Endothelial cell of umbilical vein (primary cell): ENCODE data around the gene TTLL12. TPM values are rescaled to one million over a fixed set of nuclear protein-coding genes. Genes with fewer than 3 reads are reported as not detected.

Source experiments
- BruUV-seq: library from RNA; stranded (reverse); fragments of 400-500 nt; replicated peaks from 2 replicates; lab custom pipeline; 2021; lab: Mats Ljungman, UMichigan
- CTCF ChIA-PET: fragments of 300-600, 350-600 bp; sonication (Branson Sonifier 250); formaldehyde crosslinking; loops from one replicate; lab custom pipeline; 2021; ENCODE audit warnings: antibody characterized with exemption, inconsistent platforms; lab: Charles Lee
- POLR2A ChIA-PET: fragments of 300-600, 350-600 bp; sonication (Branson Sonifier 250); formaldehyde crosslinking; loops from one replicate; lab custom pipeline; 2021; ENCODE audit warnings: antibody characterized with exemption, inconsistent platforms; lab: Charles Lee
- DNase-seq: peaks from one replicate; pipeline ENCODE4 v3.0.0-alpha.2; 2011; ENCODE audit warnings: low read depth, low spot score
- FAIRE-seq: peaks from 2 replicates; lab custom pipeline; 2011; peaks lifted over from hg19 to GRCh38; lab: Jason Lieb, UNC
- H2AFZ ChIP-seq: 2 replicates; pipeline ENCODE4 v1.6.0; 2012; ENCODE audit warnings: low read depth, low read length, control low read depth, inconsistent platforms
- H3K27ac ChIP-seq: 2 replicates; pipeline ENCODE4 v1.5.1; 2011; ENCODE audit warnings: low read depth, mild to moderate bottlenecking, control low read depth, low read length, moderate library complexity; ENCODE audit not compliant: insufficient read depth
- H3K27me3 ChIP-seq, 2 experiments: 2 replicates each; pipeline versions ENCODE4 v1.6.0 to v1.6.1; 2011; ENCODE audit warnings: low read length in 2 of 2, mixed read lengths in 1 of 2; ENCODE audit not compliant: control insufficient read depth in 2 of 2, insufficient read depth in 2 of 2
- H3K36me3 ChIP-seq, 2 experiments: 2 replicates in 1 of 2; 3 replicates in 1 of 2; pipeline ENCODE4 v1.5.1; 2011; ENCODE audit warnings: low read length in 2 of 2, mild to moderate bottlenecking in 1 of 2, moderate library complexity in 1 of 2; ENCODE audit not compliant: control insufficient read depth in 2 of 2, insufficient read depth in 2 of 2; ENCODE audit errors: extremely low read depth in 1 of 2
- H3K4me1 ChIP-seq: 3 replicates; pipeline ENCODE4 v1.5.1; 2011; ENCODE audit warnings: mild to moderate bottlenecking, low read length; ENCODE audit not compliant: control insufficient read depth, insufficient read depth; ENCODE audit errors: extremely low read depth
- H3K4me2 ChIP-seq: 2 replicates; pipeline ENCODE4 v1.6.1; 2011; ENCODE audit warnings: low read length, control low read depth, mixed read lengths; ENCODE audit not compliant: insufficient read depth
- H3K4me3 ChIP-seq, 3 experiments: fragments of 200-600 bp in 1 of 3; sonication (generic), shearing (Covaris generic) in 1 of 3; replicated peaks in 1 of 3; 2 replicates each; pipeline ENCODE4 v1.5.1; 2011 to 2016; ENCODE audit warnings: control low read depth in 3 of 3, low read length in 3 of 3, mild to moderate bottlenecking in 2 of 3, inconsistent platforms in 1 of 3, low read depth in 1 of 3, moderate library complexity in 1 of 3; ENCODE audit not compliant: insufficient read depth in 1 of 3
- H3K79me2 ChIP-seq: 2 replicates; pipeline ENCODE4 v1.6.0; 2012; ENCODE audit warnings: low read length, inconsistent platforms; ENCODE audit not compliant: control insufficient read depth, insufficient read depth
- H3K9ac ChIP-seq: replicated peaks from 2 replicates; pipeline ENCODE3; 2011; ENCODE audit warnings: low read length, control low read depth; ENCODE audit not compliant: insufficient read depth; ENCODE audit errors: extremely low read depth
- H3K9me1 ChIP-seq: replicated peaks from 3 replicates; pipeline ENCODE4 v1.6.0; 2011; ENCODE audit warnings: mild to moderate bottlenecking, low read length; ENCODE audit not compliant: control insufficient read depth, insufficient read depth; ENCODE audit errors: extremely low read depth
- H3K9me3 ChIP-seq: replicated peaks from 2 replicates; pipeline ENCODE4 v1.5.1; 2012; ENCODE audit warnings: low read length, inconsistent platforms; ENCODE audit not compliant: control insufficient read depth, insufficient read depth
- H4K20me1 ChIP-seq: replicated peaks from 2 replicates; pipeline ENCODE3; 2011; ENCODE audit warnings: mild to moderate bottlenecking, low read length; ENCODE audit not compliant: control insufficient read depth, insufficient read depth; ENCODE audit errors: extremely low read depth
- EZH2 ChIP-seq: IDR thresholded peaks from 2 replicates; pipeline ENCODE4 v1.6.1; 2012; ENCODE audit warnings: borderline replicate concordance, low read depth, mild to moderate bottlenecking, moderate library complexity, low read length, inconsistent platforms; ENCODE audit not compliant: severe bottlenecking
- FOS ChIP-seq: IDR thresholded peaks from 2 replicates; pipeline ENCODE4 v1.6.1; 2011; ENCODE audit warnings: mild to moderate bottlenecking, low read length, moderate library complexity, borderline replicate concordance; ENCODE audit not compliant: insufficient read depth
- GATA2 ChIP-seq: IDR thresholded peaks from 2 replicates; pipeline ENCODE4 v1.7.0; 2011; ENCODE audit warnings: low read depth, mild to moderate bottlenecking, moderate library complexity, mixed read lengths, low read length; ENCODE audit not compliant: insufficient read length, insufficient read depth
- JUN ChIP-seq: IDR thresholded peaks from 2 replicates; pipeline ENCODE4 v1.6.1; 2011; ENCODE audit warnings: borderline replicate concordance, low read depth; ENCODE audit not compliant: insufficient read length, insufficient read depth
- MYC ChIP-seq: IDR thresholded peaks from one replicate; pipeline ENCODE4 v1.6.1; 2011; ENCODE audit warnings: mild to moderate bottlenecking, low read depth, low read length
- POLR2A ChIP-seq: IDR thresholded peaks from 2 replicates; pipeline ENCODE4 v1.6.1; 2012; ENCODE audit warnings: low read depth, mild to moderate bottlenecking, control low read depth, low read length
- POLR2AphosphoS5 ChIP-seq: IDR thresholded peaks from 2 replicates; pipeline ENCODE4 v1.6.1; 2012; ENCODE audit warnings: low read depth, mild to moderate bottlenecking, control low read depth, low read length, moderate library complexity; ENCODE audit not compliant: insufficient read depth
- dilution Hi-C: fragments of 300-500 bp; cut with MboI; formaldehyde crosslinking; loops from one replicate; pipeline ENCODE4 v1.15.0; 2019; ENCODE audit warnings: low sequenced_read_pairs; ENCODE audit not compliant: extremely low pct_ligation_motif_present
- intact Hi-C: fragments of 100-400 bp; cut with micrococcal nuclease; formaldehyde crosslinking; loops from one replicate; pipeline ENCODE4 v1.10.0; 2022
- polyA plus RNA-seq, 4 experiments: library from polyadenylated mRNA; depleted of rRNA in 3 of 4; stranded (reverse) in 3 of 4; unstranded in 1 of 4; fragments of >200 nt; gene quantifications; 2 replicates each; pipeline versions ENCODE4 v1.2.1 to v1.2.3, GENCODE V29; 2011 to 2012; ENCODE audit warnings: missing spikeins in 1 of 4
- total RNA-seq: library from RNA; stranded (reverse); gene quantifications from 2 replicates; pipeline ENCODE4 v1.2.3, GENCODE V29; 2021
- TF ChIP-seq, protein P1 (sequence below), 2 donors: IDR thresholded peaks; 1 replicate in 1 of 2; 2 replicates in 1 of 2; pipeline ENCODE4 v1.5.1; 2011; ENCODE audit warnings: low read length in 2 of 2, mild to moderate bottlenecking in 2 of 2, moderate library complexity in 2 of 2, control low read depth in 1 of 2, inconsistent platforms in 1 of 2, low read depth in 1 of 2; ENCODE audit not compliant: insufficient read depth in 1 of 2; ENCODE audit errors: extremely low read depth in 1 of 2
- TF ChIP-seq, protein P2 (sequence below): IDR thresholded peaks from 2 replicates; pipeline ENCODE4 v1.6.1; 2011; ENCODE audit not compliant: insufficient read depth, insufficient read length

Gene TTLL12
- total and polyA plus RNA-seq, 2 donors (not counting 3 experiments of a cell fraction or from before 2014, with no cell fraction given), result 26.2 to 36.5 TPM

DNA sequence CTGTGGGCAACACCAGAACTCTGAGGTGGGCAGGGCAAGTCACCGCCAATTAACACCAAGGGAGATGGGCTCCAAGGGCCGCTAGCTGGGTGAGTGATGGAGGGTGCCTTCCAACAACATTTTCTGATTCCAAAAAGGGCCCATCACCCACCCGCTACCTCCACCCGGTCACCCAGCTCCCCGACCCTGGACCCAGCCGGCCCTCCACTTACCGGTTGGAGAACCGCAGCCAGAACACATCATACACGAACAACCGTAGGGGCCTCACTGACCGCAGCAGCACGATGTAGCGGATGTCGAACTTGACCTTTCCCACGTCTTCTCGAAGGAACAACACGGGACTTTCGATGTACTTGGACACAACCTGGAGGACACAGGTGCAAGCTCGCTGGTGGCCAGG lies 14.7 kb downstream of the TTLL12 start:
- H3K79me2 ChIP-seq, result no peaks in the 10 kb centered on the region
- no peaks in the 10 kb centered on the region for H3K9me1 ChIP-seq
- H4K20me1 ChIP-seq, result no peaks in the 10 kb centered on the region
- POLR2A ChIA-PET, result no interaction called here
- no peak overlapping the region for H3K4me2 ChIP-seq
- peaks cover 11 to 18% of the 10 kb centered on the region in 2 experiments for H3K36me3 ChIP-seq
- H2AFZ ChIP-seq, result no peak overlapping the region
- no peaks in the 10 kb centered on the region for H3K27me3 ChIP-seq
- CTCF ChIA-PET, result no interaction called here
- H3K9me3 ChIP-seq, result no peaks in the 10 kb centered on the region
- TF ChIP-seq POLR2A, result no peak
- no peak for TF ChIP-seq FOS
- no peak for TF ChIP-seq EZH2
- no peak for TF ChIP-seq JUN
- no peak for TF ChIP-seq GATA2
- no peak for TF ChIP-seq POLR2AphosphoS5
- peaks cover 2% of the 10 kb centered on the region for H3K4me1 ChIP-seq
- no TSS peak for BruUV-seq
- no peak overlapping the region for H3K27ac ChIP-seq
- intact Hi-C loops (no loop called here), dilution Hi-C loops (no loop called here)
- H3K9ac ChIP-seq, result no peak overlapping the region
- DNase-seq, result no peak
- H3K4me3 ChIP-seq, result no peak overlapping the region
- FAIRE-seq, result no peak

DNA sequence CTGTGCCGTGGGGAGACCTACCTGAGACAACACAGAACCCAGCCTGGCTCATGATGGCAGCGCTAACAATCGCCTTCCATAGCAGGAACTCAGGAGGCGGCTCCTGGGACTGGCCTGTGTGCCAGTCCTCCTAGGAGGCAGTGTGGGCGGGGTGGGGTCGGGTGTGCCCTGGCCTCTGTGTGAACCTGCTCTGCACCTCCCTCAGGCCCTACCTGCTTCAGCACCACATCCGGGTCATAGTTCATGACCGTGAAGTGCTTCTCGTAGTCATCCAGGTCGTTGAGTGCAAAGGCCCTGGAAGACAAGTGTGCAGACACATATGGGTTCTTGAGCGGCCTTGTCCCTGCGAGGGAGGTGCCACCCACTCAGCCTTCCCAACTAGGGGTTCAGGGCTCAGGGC lies 15.3 kb downstream of the TTLL12 start:
- dilution Hi-C loops, result no loop called here
- FAIRE-seq (no peak), DNase-seq (no peak)
- POLR2A ChIA-PET, result no interaction called here
- CTCF ChIA-PET, result no interaction called here
- no peak overlapping the region for H3K27ac ChIP-seq
- intact Hi-C loops, result no loop called here
- H3K9ac ChIP-seq, result no peak overlapping the region
- H3K27me3 ChIP-seq, result no peaks in the 10 kb centered on the region
- no peak overlapping the region for H3K4me2 ChIP-seq
- H3K79me2 ChIP-seq, result no peaks in the 10 kb centered on the region
- TF ChIP-seq MYC (no peak), POLR2A (no peak), FOS (no peak), POLR2AphosphoS5 (no peak), GATA2 (no peak), JUN (no peak), EZH2 (no peak)
- TF ChIP-seq, protein P1, sequence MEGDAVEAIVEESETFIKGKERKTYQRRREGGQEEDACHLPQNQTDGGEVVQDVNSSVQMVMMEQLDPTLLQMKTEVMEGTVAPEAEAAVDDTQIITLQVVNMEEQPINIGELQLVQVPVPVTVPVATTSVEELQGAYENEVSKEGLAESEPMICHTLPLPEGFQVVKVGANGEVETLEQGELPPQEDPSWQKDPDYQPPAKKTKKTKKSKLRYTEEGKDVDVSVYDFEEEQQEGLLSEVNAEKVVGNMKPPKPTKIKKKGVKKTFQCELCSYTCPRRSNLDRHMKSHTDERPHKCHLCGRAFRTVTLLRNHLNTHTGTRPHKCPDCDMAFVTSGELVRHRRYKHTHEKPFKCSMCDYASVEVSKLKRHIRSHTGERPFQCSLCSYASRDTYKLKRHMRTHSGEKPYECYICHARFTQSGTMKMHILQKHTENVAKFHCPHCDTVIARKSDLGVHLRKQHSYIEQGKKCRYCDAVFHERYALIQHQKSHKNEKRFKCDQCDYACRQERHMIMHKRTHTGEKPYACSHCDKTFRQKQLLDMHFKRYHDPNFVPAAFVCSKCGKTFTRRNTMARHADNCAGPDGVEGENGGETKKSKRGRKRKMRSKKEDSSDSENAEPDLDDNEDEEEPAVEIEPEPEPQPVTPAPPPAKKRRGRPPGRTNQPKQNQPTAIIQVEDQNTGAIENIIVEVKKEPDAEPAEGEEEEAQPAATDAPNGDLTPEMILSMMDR (IDR thresholded peaks at IDR 0.05; ENCODE audit: extremely low read depth in 1 of 2, insufficient read depth in 1 of 2, low read depth in 1 of 2, low read length in 2 of 2), result no peak
- TF ChIP-seq, protein P2, sequence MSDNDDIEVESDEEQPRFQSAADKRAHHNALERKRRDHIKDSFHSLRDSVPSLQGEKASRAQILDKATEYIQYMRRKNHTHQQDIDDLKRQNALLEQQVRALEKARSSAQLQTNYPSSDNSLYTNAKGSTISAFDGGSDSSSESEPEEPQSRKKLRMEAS, result no peak
- H2AFZ ChIP-seq, result no peak overlapping the region
- peaks cover 11 to 18% of the 10 kb centered on the region in 2 experiments for H3K36me3 ChIP-seq
- H4K20me1 ChIP-seq, result no peaks in the 10 kb centered on the region
- H3K4me3 ChIP-seq, result no peak overlapping the region
- no peaks in the 10 kb centered on the region for H3K9me1 ChIP-seq
- BruUV-seq, result no TSS peak
- H3K4me1 ChIP-seq, result peaks cover 2% of the 10 kb centered on the region
- H3K9me3 ChIP-seq, result no peaks in the 10 kb centered on the region
